Tibial nerve (tissue), 3 donors: Measurements from ENCODE around the gene GALNT14.

Experiments
- POLR2A ChIP-seq, 2 donors: fragments of 450-650 bp; IDR thresholded peaks; one replicate each; pipeline ENCODE4 v1.6.1; 2017; ENCODE audit warnings: antibody characterized with exemption in 2 of 2, mild to moderate bottlenecking in 2 of 2, moderate library complexity in 2 of 2
- TF ChIP-seq, protein P1 (sequence below), 5 experiments: fragments of 200-600 bp in 3 of 5; fragments of 450-650 bp in 2 of 5; sonication (generic) in 3 of 5; IDR thresholded peaks; one replicate each; pipeline ENCODE4 v1.5.1; 2016 to 2019; ENCODE audit warnings: antibody characterized with exemption in 5 of 5, mild to moderate bottlenecking in 3 of 5, moderate library complexity in 2 of 5

DNA sequence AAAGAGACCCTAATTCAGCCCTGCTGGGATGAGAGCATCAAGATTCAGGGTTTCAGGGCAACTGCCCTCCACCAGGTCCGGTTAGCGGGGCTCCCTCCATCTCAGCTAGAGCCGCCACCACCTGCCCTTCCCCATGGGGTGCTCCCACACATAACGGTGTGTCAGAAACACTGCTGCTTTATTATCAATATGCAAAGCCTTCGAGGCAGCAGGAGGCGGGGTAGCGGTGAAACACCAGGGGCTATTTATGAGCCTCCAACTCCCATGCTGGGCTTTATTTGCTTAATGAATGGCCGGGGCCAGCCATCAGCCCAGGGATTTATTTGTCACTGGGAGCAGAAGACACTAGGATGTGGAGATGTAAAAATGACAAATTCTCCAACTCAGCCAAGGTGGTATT lies 109.8 kb downstream of the GALNT14 start:
- TF ChIP-seq, protein P1, sequence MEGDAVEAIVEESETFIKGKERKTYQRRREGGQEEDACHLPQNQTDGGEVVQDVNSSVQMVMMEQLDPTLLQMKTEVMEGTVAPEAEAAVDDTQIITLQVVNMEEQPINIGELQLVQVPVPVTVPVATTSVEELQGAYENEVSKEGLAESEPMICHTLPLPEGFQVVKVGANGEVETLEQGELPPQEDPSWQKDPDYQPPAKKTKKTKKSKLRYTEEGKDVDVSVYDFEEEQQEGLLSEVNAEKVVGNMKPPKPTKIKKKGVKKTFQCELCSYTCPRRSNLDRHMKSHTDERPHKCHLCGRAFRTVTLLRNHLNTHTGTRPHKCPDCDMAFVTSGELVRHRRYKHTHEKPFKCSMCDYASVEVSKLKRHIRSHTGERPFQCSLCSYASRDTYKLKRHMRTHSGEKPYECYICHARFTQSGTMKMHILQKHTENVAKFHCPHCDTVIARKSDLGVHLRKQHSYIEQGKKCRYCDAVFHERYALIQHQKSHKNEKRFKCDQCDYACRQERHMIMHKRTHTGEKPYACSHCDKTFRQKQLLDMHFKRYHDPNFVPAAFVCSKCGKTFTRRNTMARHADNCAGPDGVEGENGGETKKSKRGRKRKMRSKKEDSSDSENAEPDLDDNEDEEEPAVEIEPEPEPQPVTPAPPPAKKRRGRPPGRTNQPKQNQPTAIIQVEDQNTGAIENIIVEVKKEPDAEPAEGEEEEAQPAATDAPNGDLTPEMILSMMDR (IDR thresholded peaks at IDR 0.05) = no peak
- TF ChIP-seq POLR2A (IDR thresholded peaks at IDR 0.05) = no peak
